ENCODE data around the gene UBAC2. TPM values are rescaled to one million over a fixed set of nuclear protein-coding genes. Genes with fewer than 3 reads are reported as not detected.

Gene UBAC2
- total and polyA plus RNA-seq, 2 of the 4 experiments (the other 2 are of a cell fraction): 20.8 to 36.3 TPM

GRCh38 chr13:99363391-99363790 lies 162.7 kb downstream of the UBAC2 start:
- H2BK15ac ChIP-seq (ENCODE audit: low read depth, low read length): no peak overlapping the region
- H3K9me1 ChIP-seq (ENCODE audit: insufficient read depth, low read length): no peaks in the 10 kb centered on the region
- H3K4me3 ChIP-seq (ENCODE audit: insufficient read depth, low read depth, low read length): no peak overlapping the region
- no TSS peak for BruUV-seq (replicated peaks)
- no peak overlapping the region for H3K4me2 ChIP-seq (ENCODE audit: low read depth, low read length)
- H4K8ac ChIP-seq (ENCODE audit: low read depth in 2 of 2, low read length in 2 of 2): no peak overlapping the region
- dilution Hi-C loops (cut with HindIII; ENCODE audit: low sequenced_read_pairs, unreplicated experiment): no loop called here
- no peak overlapping the region for H2AK9ac ChIP-seq (replicated peaks; ENCODE audit: low read depth, low read length, poor library complexity)
- H2AFZ ChIP-seq (replicated peaks; ENCODE audit: low read length, poor library complexity): no peak overlapping the region
- no CpG with 5 or more reads among the region's 7 CpGs for WGBS, 2 experiments (ENCODE audit: extremely low coverage in 2 of 2, insufficient read length in 1 of 2)
- no peak for ATAC-seq (ENCODE audit: low read depth)
- no peak overlapping the region for H2BK5ac ChIP-seq (ENCODE audit: low read depth, low read length, poor library complexity, severe bottlenecking)
- peaks cover 2% of the 10 kb centered on the region; the same call in 1 of the 2 replicates for H3K4me1 ChIP-seq (ENCODE audit: control insufficient read depth, insufficient read depth, low read length)
- CTCF ChIA-PET: no interaction called here
- no peak overlapping the region for H2BK120ac ChIP-seq (ENCODE audit: low read depth, low read length)
- H3K14ac ChIP-seq (replicated peaks; ENCODE audit: low read depth, low read length): no peak overlapping the region
- no peak for DNase-seq
- no peaks in the 10 kb centered on the region; the same call in 1 of the 2 replicates for H4K20me1 ChIP-seq (ENCODE audit: insufficient read depth, low read length)
- H3K18ac ChIP-seq (ENCODE audit: low read depth, low read length): no peak overlapping the region
- H3K56ac ChIP-seq (ENCODE audit: extremely low read depth, insufficient read depth, low read length): no peak overlapping the region
- POLR2A ChIA-PET (ENCODE audit: unreplicated experiment): no interaction called here
- H3K9me3 ChIP-seq (ENCODE audit: control insufficient read depth, insufficient read depth, low read length): no peaks in the 10 kb centered on the region
- no peaks in the 10 kb centered on the region for H3K27me3 ChIP-seq (ENCODE audit: control insufficient read depth, insufficient read depth, low read length)
- no peak overlapping the region for H4K5ac ChIP-seq (ENCODE audit: low read depth, low read length)
- no peak overlapping the region for H3K27ac ChIP-seq (ENCODE audit: insufficient read depth, low read length)
- TF ChIP-seq CHD1 (IDR thresholded peaks at IDR 0.05; ENCODE audit: low read depth, low read length) (no peak), BHLHE40 (IDR thresholded peaks at IDR 0.05; ENCODE audit: low read depth, low read length) (no peak), MAFK (IDR thresholded peaks at IDR 0.05; ENCODE audit: low read depth, low read length) (no peak), RCOR1 (IDR thresholded peaks at IDR 0.05; ENCODE audit: insufficient replicate concordance, low read length) (no peak), SMC3 (IDR thresholded peaks at IDR 0.05; ENCODE audit: low read depth, low read length) (no peak), RAD21 (IDR thresholded peaks at IDR 0.05; ENCODE audit: low read length) (no peak), NFE2L2 (IDR thresholded peaks at IDR 0.05; ENCODE audit: low read depth, low read length) (no peak), USF2 (IDR thresholded peaks at IDR 0.05; ENCODE audit: low read depth, low read length) (no peak), POLR2A (IDR thresholded peaks at IDR 0.05; ENCODE audit: low read depth, low read length) (no peak), ELK1 (IDR thresholded peaks at IDR 0.05; ENCODE audit: borderline replicate concordance, low read depth, low read length) (no peak), MAZ (IDR thresholded peaks at IDR 0.05; ENCODE audit: borderline replicate concordance, low read depth, low read length) (no peak), MXI1 (IDR thresholded peaks at IDR 0.05; ENCODE audit: borderline replicate concordance, low read depth, low read length) (no peak), RFX5 (IDR thresholded peaks at IDR 0.05; ENCODE audit: low read depth, low read length) (no peak), FOS (IDR thresholded peaks at IDR 0.05; ENCODE audit: low read depth, low read length) (no peak), CEBPB (IDR thresholded peaks at IDR 0.05; ENCODE audit: low read depth, low read length) (no peak), CTCF (conservative IDR thresholded peaks at IDR 0.05; ENCODE audit: low read depth, low read length) (no peak)
- H3K79me1 ChIP-seq (ENCODE audit: low read depth in 1 of 2, low read length in 2 of 2): no peaks in the 10 kb centered on the region
- no peak overlapping the region for H2BK20ac ChIP-seq (ENCODE audit: low read depth, low read length)
- no peak overlapping the region for H3K9ac ChIP-seq (ENCODE audit: low read depth, low read length)
- H2AK5ac ChIP-seq (ENCODE audit: low read depth, low read length): no peak overlapping the region
- in situ Hi-C loops (cut with MboI; ENCODE audit: low sequenced_read_pairs): no loop called here
- no peak overlapping the region for H4K91ac ChIP-seq (ENCODE audit: insufficient read depth, low read depth, low read length)
- peaks cover 5% of the 10 kb centered on the region for H3K36me3 ChIP-seq (ENCODE audit: control insufficient read depth, insufficient read depth, low read length)
- intact Hi-C loops (cut with micrococcal nuclease): no loop called here
- no peak overlapping the region for H3K4ac ChIP-seq (ENCODE audit: low read depth, low read length)
- no peak overlapping the region for H3K23ac ChIP-seq (ENCODE audit: low read depth, low read length)

Data from IMR-90 (cell line).